GM23338 (cell line): ENCODE results near the gene ZBTB7B. TPM values are rescaled to one million over a fixed set of nuclear protein-coding genes. Genes with fewer than 3 reads are reported as not detected.
A peak's percentile ranks its signal among the peaks of the same experiment; 100 is the strongest.

Experiments
- ATAC-seq: fragments of 200-7000 bp; cut with Tn5 transposase; 3 replicates; pipeline ENCODE4 v1.9.1; 2020
- DNase-seq: peaks from one replicate; pipeline ENCODE4 v3.0.0-alpha.2; 2015; ENCODE audit warnings: low spot score
- H2AFZ ChIP-seq: fragments of 200-600 bp; sonication (generic); 2 replicates; pipeline ENCODE4 v1.8.0; 2016; ENCODE audit warnings: antibody characterized with exemption, mild to moderate bottlenecking, moderate library complexity
- H3F3A ChIP-seq: fragments of 200-600 bp; sonication (generic); replicated peaks from 2 replicates; pipeline ENCODE4 v1.8.0; 2017; ENCODE audit warnings: antibody characterized with exemption, mixed run types, low read depth
- H3K27ac ChIP-seq: fragments of 200-600 bp; sonication (generic); 2 replicates; pipeline ENCODE4 v1.6.1; 2016; ENCODE audit warnings: low read depth
- H3K27me3 ChIP-seq: fragments of 200-600 bp; sonication (generic); 2 replicates; pipeline ENCODE4 v1.8.0; 2016; ENCODE audit warnings: mild to moderate bottlenecking, mixed run types, moderate library complexity; ENCODE audit not compliant: insufficient read depth
- H3K36me3 ChIP-seq: fragments of 200-600 bp; sonication (generic); 2 replicates; pipeline ENCODE4 v1.8.0; 2016; ENCODE audit warnings: mild to moderate bottlenecking; ENCODE audit not compliant: insufficient read depth
- H3K4me1 ChIP-seq: fragments of 200-600 bp; sonication (generic); 2 replicates; pipeline ENCODE4 v1.8.0; 2016; ENCODE audit warnings: mild to moderate bottlenecking, moderate library complexity; ENCODE audit not compliant: insufficient read depth
- H3K4me2 ChIP-seq: fragments of 200-600 bp; sonication (generic); 2 replicates; pipeline ENCODE4 v1.7.1; 2017; ENCODE audit warnings: mixed run types
- H3K4me3 ChIP-seq: fragments of 200-600 bp; sonication (generic); 2 replicates; pipeline ENCODE4 v1.6.1; 2016; ENCODE audit warnings: mixed run types
- H3K79me2 ChIP-seq: fragments of 200-600 bp; sonication (generic); replicated peaks from 2 replicates; pipeline ENCODE4 v1.8.0; 2017; ENCODE audit warnings: mild to moderate bottlenecking; ENCODE audit not compliant: insufficient read depth
- H3K9me2 ChIP-seq: fragments of 200-600 bp; sonication (generic); 2 replicates; pipeline ENCODE4 v1.8.0; 2017; ENCODE audit not compliant: insufficient read depth
- H4K20me1 ChIP-seq: fragments of 200-600 bp; sonication (generic); replicated peaks from 2 replicates; pipeline ENCODE4 v1.8.0; 2017; ENCODE audit warnings: mild to moderate bottlenecking; ENCODE audit not compliant: insufficient read depth
- H3K27ac Mint-ChIP-seq: 2 replicates; pipeline ENCODE4 v1.8.0; 2020; ENCODE audit warnings: inconsistent platforms, mild to moderate bottlenecking, moderate library complexity, mixed read lengths
- H3K27me3 Mint-ChIP-seq: 3 replicates; pipeline ENCODE4 v1.8.0; 2022; ENCODE audit warnings: low read depth, mild to moderate bottlenecking, moderate library complexity, mixed read lengths, inconsistent platforms; ENCODE audit not compliant: insufficient read depth, poor library complexity
- H3K36me3 Mint-ChIP-seq: 3 replicates; pipeline ENCODE4 v1.8.0; 2021; ENCODE audit warnings: low read depth, mild to moderate bottlenecking, inconsistent platforms, moderate library complexity, mixed read lengths
- H3K4me1 Mint-ChIP-seq: 3 replicates; pipeline ENCODE4 v1.8.0; 2020; ENCODE audit warnings: mild to moderate bottlenecking, inconsistent platforms, mixed read lengths
- H3K4me3 Mint-ChIP-seq: 3 replicates; pipeline ENCODE4 v1.8.0; 2021; ENCODE audit warnings: moderate library complexity, mild to moderate bottlenecking, inconsistent platforms, mixed read lengths
- H3K9me3 Mint-ChIP-seq: 3 replicates; pipeline ENCODE4 v1.8.0; 2020; ENCODE audit warnings: moderate library complexity, mild to moderate bottlenecking, inconsistent platforms, mixed read lengths
- CREB1 ChIP-seq: fragments of 250-450 bp; sonication (Bioruptor Pico); IDR thresholded peaks from 2 replicates; pipeline ENCODE4 v1.5.0; 2020; ENCODE audit warnings: low read depth, mild to moderate bottlenecking, moderate library complexity
- CTCF ChIP-seq, 2 experiments: fragments of 200-600 bp in 1 of 2; sonication (generic) in 1 of 2; conservative IDR thresholded peaks; 2 replicates each; pipeline versions ENCODE4 v1.5.1 to v1.6.1; 2016 to 2017; ENCODE audit warnings: antibody characterized with exemption in 2 of 2, low read depth in 2 of 2, mild to moderate bottlenecking in 2 of 2, moderate library complexity in 1 of 2
- EZH2 ChIP-seq: fragments of 200-600 bp; sonication (generic); IDR thresholded peaks from one replicate; pipeline ENCODE4 v1.8.0; 2017; ENCODE audit warnings: antibody characterized with exemption, mild to moderate bottlenecking, low read depth; ENCODE audit not compliant: unreplicated experiment
- EZH2phosphoT487 ChIP-seq: fragments of 200-600 bp; sonication (generic); IDR thresholded peaks from one replicate; pipeline ENCODE4 v1.8.1; 2018; ENCODE audit warnings: antibody characterized with exemption; ENCODE audit not compliant: unreplicated experiment
- JUNB ChIP-seq: IDR thresholded peaks from one replicate; pipeline ENCODE4 v1.6.1; 2016; ENCODE audit warnings: antibody characterized with exemption; ENCODE audit not compliant: unreplicated experiment
- NANOG ChIP-seq: IDR thresholded peaks from 2 replicates; pipeline ENCODE4 v1.6.1; 2016; ENCODE audit warnings: antibody characterized with exemption, borderline replicate concordance
- POLR2AphosphoS5 ChIP-seq: IDR thresholded peaks from 2 replicates; pipeline ENCODE4 v1.6.1; 2016; ENCODE audit warnings: antibody characterized with exemption, low read depth
- REST ChIP-seq: IDR thresholded peaks from one replicate; pipeline ENCODE4 v1.6.1; 2018; ENCODE audit warnings: antibody characterized with exemption; ENCODE audit not compliant: unreplicated experiment
- STAT1 ChIP-seq: IDR thresholded peaks from one replicate; pipeline ENCODE4 v1.6.1; 2016; ENCODE audit warnings: antibody characterized with exemption; ENCODE audit not compliant: unreplicated experiment
- ZNF331 ChIP-seq: fragments of 250-450 bp; sonication (Bioruptor Pico); IDR thresholded peaks from 2 replicates; pipeline ENCODE4 v1.5.0; 2020; ENCODE audit warnings: low read depth, mild to moderate bottlenecking, moderate library complexity
- ZNF462 ChIP-seq: fragments of 250-450 bp; sonication (Bioruptor Pico); IDR thresholded peaks from 2 replicates; pipeline ENCODE4 v1.5.0; 2020; ENCODE audit warnings: mild to moderate bottlenecking, moderate library complexity
- polyA plus RNA-seq: library from polyadenylated mRNA; unstranded; fragments of >200 nt; fragmentation: Nextera tagmentation; extraction: Ambion mirVana; gene quantifications from 2 replicates; pipeline ENCODE4 v1.2.1, GENCODE V29; 2016
- total RNA-seq: library from RNA; depleted of rRNA; stranded (reverse); fragments of >200 nt; shearing (Covaris generic); gene quantifications from 2 replicates; pipeline ENCODE4 v1.2.3, GENCODE V29; 2014

Gene ZBTB7B
- total and polyA plus RNA-seq, 2 experiments from 2014 or later, result 3.6 to 32.6 TPM

GRCh38 chr1:155018617-155019348 lies 16.2 kb downstream of the ZBTB7B start (continued):
- TF ChIP-seq EZH2phosphoT487, result no peak
- TF ChIP-seq STAT1, result no peak
- no peak for TF ChIP-seq CREB1
- TF ChIP-seq REST, result no peak

GRCh38 chr1:155019377-155020245 lies 17.0 kb downstream of the ZBTB7B start:
- Histone ChIP-seq H3K27ac (no peak overlapping the region), H3K27me3 (no peaks in the 10 kb centered on the region), H4K20me1 (0 out of 2 replicates have a peak, but pooled peaks cover 3% of the 10 kb centered on the region), H3F3A (no peaks in the 10 kb centered on the region), H3K79me2 (no peaks in the 10 kb centered on the region), H2AFZ (no peak overlapping the region), H3K36me3 (no peaks in the 10 kb centered on the region), H3K4me1 (peaks cover 19% of the 10 kb centered on the region), H3K4me2 (no peak overlapping the region), H3K4me3 (no peak overlapping the region), H3K9me2 (no peaks in the 10 kb centered on the region)
- H3K27ac Mint-ChIP-seq, result 0 out of 2 replicates have a peak overlapping the region, but pooled peaks have one; percentile 30
- H3K36me3 Mint-ChIP-seq, result peaks cover 17% of the 10 kb centered on the region
- H3K4me3 Mint-ChIP-seq, result peak overlapping the region; percentile 33; the same call in 1 of the 3 replicates
- H3K4me1 Mint-ChIP-seq, result peaks cover 40% of the 10 kb centered on the region
- H3K9me3 Mint-ChIP-seq, result no peaks in the 10 kb centered on the region
- ATAC-seq (no peak), DNase-seq (no peak)
- H3K27me3 Mint-ChIP-seq, result peaks cover 22% of the 10 kb centered on the region
- no peak for TF ChIP-seq ZNF331
- no peak for TF ChIP-seq STAT1
- TF ChIP-seq ZNF462, result no peak
- no peak for TF ChIP-seq EZH2
- no peak for TF ChIP-seq POLR2AphosphoS5
- TF ChIP-seq CREB1, result no peak
- TF ChIP-seq NANOG, result no peak
- no peak for TF ChIP-seq EZH2phosphoT487
- TF ChIP-seq CTCF (conservative IDR thresholded peaks at IDR 0.05; ENCODE audit: low read depth in 2 of 2), result no peak
- TF ChIP-seq JUNB, result no peak
